Stimulated activated naive B cell treated with anti-CD40 and anti-IgM and Interleukin-4, amounts not matched to agents 10 μg/mL and 1 μg/mL and 100 μg/mL, for 72 hours (primary cell): ENCODE results near the gene SCN8A.
"Not testable (repeated sequence)": the region's sequence is repeated elsewhere in the genome, so short reads cannot be mapped to it uniquely, and the experiment has no call there.

ENCODE experiments used
- ATAC-seq, 2 donors: fragments of 150-1000 bp; cut with Tn5 transposase; replicated peaks; 2 replicates each; pipeline ENCODE4 v1.10.0; 2021; ENCODE audit warnings: moderate library complexity in 1 of 2
- DNase-seq: peaks from one replicate; pipeline ENCODE4 v3.0.0; 2021
- H3K27ac Mint-ChIP-seq: one replicate; pipeline ENCODE4 v1.8.0; 2022; ENCODE audit warnings: mild to moderate bottlenecking, mixed read lengths
- H3K27me3 Mint-ChIP-seq, 2 donors: one replicate each; pipeline ENCODE4 v1.8.0; 2022; ENCODE audit warnings: mixed read lengths in 2 of 2
- H3K36me3 Mint-ChIP-seq, 2 donors: one replicate each; pipeline ENCODE4 v1.8.0; 2022; ENCODE audit warnings: mixed read lengths in 2 of 2, mild to moderate bottlenecking in 1 of 2
- H3K4me1 Mint-ChIP-seq, 2 donors: one replicate each; pipeline ENCODE4 v1.8.0; 2022; ENCODE audit warnings: mixed read lengths in 2 of 2, mild to moderate bottlenecking in 1 of 2
- H3K4me3 Mint-ChIP-seq, 2 donors: one replicate each; pipeline ENCODE4 v1.8.0; 2022; ENCODE audit warnings: mild to moderate bottlenecking in 2 of 2, mixed read lengths in 2 of 2, moderate library complexity in 1 of 2
- H3K9me3 Mint-ChIP-seq, 2 donors: one replicate each; pipeline ENCODE4 v1.8.0; 2022; ENCODE audit warnings: mixed read lengths in 2 of 2, mild to moderate bottlenecking in 1 of 2

Gene SCN8A

GRCh38 chr12:51797301-51797700, 206.3 kb downstream of the SCN8A start:
- no peak overlapping the region for H3K4me3 Mint-ChIP-seq
- no peaks in the 10 kb centered on the region for H3K9me3 Mint-ChIP-seq
- ATAC-seq (no peak), DNase-seq (no peak)
- no peaks in the 10 kb centered on the region for H3K36me3 Mint-ChIP-seq
- H3K27ac Mint-ChIP-seq, result no peak overlapping the region
- no peaks in the 10 kb centered on the region for H3K27me3 Mint-ChIP-seq
- no peaks in the 10 kb centered on the region for H3K4me1 Mint-ChIP-seq

- H3K27ac Mint-ChIP-seq, ATAC-seq, H3K4me1 Mint-ChIP-seq: not testable (repeated sequence)
Measured at GRCh38 chr12:51798051-51798450, 207.0 kb downstream of the SCN8A start.

DNA sequence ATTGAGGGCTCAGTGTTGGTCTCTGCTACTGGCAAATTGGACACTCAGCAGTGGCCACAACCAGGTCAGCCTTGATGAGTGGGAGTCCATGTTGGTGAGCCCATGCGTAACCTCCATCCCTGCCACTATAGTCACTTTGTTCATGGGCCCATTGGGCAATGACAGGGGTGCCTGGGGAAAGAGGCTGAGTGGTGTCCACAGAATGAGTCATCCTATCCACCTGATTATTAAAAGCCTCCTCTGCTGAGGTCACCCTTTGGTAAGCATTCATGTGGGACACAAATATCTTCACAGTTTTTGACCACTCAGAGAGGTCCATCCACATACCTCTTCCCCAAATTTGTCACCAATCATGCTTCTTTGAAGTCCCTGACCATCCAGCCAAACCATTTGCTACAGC, 207.5 kb downstream of the SCN8A start:
- ATAC-seq (no peak), DNase-seq (no peak)
- Mint-ChIP-seq H3K27ac (no peak overlapping the region), H3K9me3 (no peaks in the 10 kb centered on the region), H3K36me3 (no peaks in the 10 kb centered on the region), H3K27me3 (no peaks in the 10 kb centered on the region), H3K4me1 (no peaks in the 10 kb centered on the region), H3K4me3 (no peak overlapping the region)

More at GRCh38 chr12:51798051-51798450, 207.0 kb downstream of the SCN8A start:
- not testable (repeated sequence) for H3K4me3 Mint-ChIP-seq, H3K36me3 Mint-ChIP-seq, H3K9me3 Mint-ChIP-seq, H3K27me3 Mint-ChIP-seq, DNase-seq

GRCh38 chr12:51801027-51801426, 210.0 kb downstream of the SCN8A start:
- ATAC-seq (no peak), DNase-seq (no peak)
- Mint-ChIP-seq H3K36me3 (no peaks in the 10 kb centered on the region), H3K9me3 (no peaks in the 10 kb centered on the region), H3K27me3 (peaks cover 4% of the 10 kb centered on the region in 2 donors), H3K4me3 (no peak overlapping the region), H3K4me1 (no peaks in the 10 kb centered on the region), H3K27ac (no peak overlapping the region)

DNA sequence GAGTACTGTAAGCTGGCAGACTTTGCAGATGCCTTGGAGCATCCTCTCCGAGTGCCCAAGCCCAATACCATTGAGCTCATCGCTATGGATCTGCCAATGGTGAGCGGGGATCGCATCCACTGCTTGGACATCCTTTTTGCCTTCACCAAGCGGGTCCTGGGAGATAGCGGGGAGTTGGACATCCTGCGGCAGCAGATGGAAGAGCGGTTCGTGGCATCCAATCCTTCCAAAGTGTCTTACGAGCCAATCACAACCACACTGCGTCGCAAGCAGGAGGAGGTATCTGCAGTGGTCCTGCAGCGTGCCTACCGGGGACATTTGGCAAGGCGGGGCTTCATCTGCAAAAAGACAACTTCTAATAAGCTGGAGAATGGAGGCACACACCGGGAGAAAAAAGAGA, 215.9 kb downstream of the SCN8A start:
- Mint-ChIP-seq H3K9me3 (no peaks in the 10 kb centered on the region), H3K27me3 (peaks cover 21 to 32% of the 10 kb centered on the region in 2 donors), H3K36me3 (no peaks in the 10 kb centered on the region), H3K27ac (no peak overlapping the region), H3K4me1 (peaks cover 3 to 11% of the 10 kb centered on the region in 2 donors), H3K4me3 (no peak overlapping the region)
- no peak for ATAC-seq
- DNase-seq, result no peak

GRCh38 chr12:51809193-51809592, 218.2 kb downstream of the SCN8A start:
- peaks cover 3 to 11% of the 10 kb centered on the region in 2 donors for H3K4me1 Mint-ChIP-seq
- no peak for ATAC-seq
- no peak for DNase-seq
- H3K4me3 Mint-ChIP-seq, result no peak overlapping the region
- H3K27ac Mint-ChIP-seq, result no peak overlapping the region
- H3K9me3 Mint-ChIP-seq, result no peaks in the 10 kb centered on the region
- H3K36me3 Mint-ChIP-seq, result no peaks in the 10 kb centered on the region
- peaks cover 17 to 37% of the 10 kb centered on the region in 2 donors for H3K27me3 Mint-ChIP-seq

GRCh38 chr12:51811203-51812202, 220.5 kb downstream of the SCN8A start:
- ATAC-seq, result no peak
- Mint-ChIP-seq H3K27ac (no peak overlapping the region), H3K9me3 (no peaks in the 10 kb centered on the region), H3K27me3 (peaks cover 29 to 46% of the 10 kb centered on the region in 2 donors), H3K36me3 (peaks cover 0 to 5% of the 10 kb centered on the region in 2 donors), H3K4me3 (no peak overlapping the region), H3K4me1 (peaks cover 5 to 20% of the 10 kb centered on the region in 2 donors)
- DNase-seq, result no peak

- peaks cover 31 to 48% of the 10 kb centered on the region in 2 donors for H3K27me3 Mint-ChIP-seq
- H3K9me3 Mint-ChIP-seq, result no peaks in the 10 kb centered on the region
- no peak overlapping the region for H3K4me3 Mint-ChIP-seq
- peaks cover 0 to 5% of the 10 kb centered on the region in 2 donors for H3K36me3 Mint-ChIP-seq
- ATAC-seq, result no peak
- no peak for DNase-seq
- H3K4me1 Mint-ChIP-seq, result peaks cover 5 to 20% of the 10 kb centered on the region in 2 donors
- no peak overlapping the region for H3K27ac Mint-ChIP-seq
Measured at GRCh38 chr12:51812871-51813270, 221.8 kb downstream of the SCN8A start.

GRCh38 chr12:51813931-51814310, 222.9 kb downstream of the SCN8A start:
- H3K36me3 Mint-ChIP-seq, result peaks cover 0 to 5% of the 10 kb centered on the region in 2 donors
- peaks cover 27 to 49% of the 10 kb centered on the region in 2 donors for H3K27me3 Mint-ChIP-seq
- DNase-seq (no peak), ATAC-seq (peak in 1 of 2 donors; percentile 45)
- H3K4me1 Mint-ChIP-seq, result peaks cover 5 to 20% of the 10 kb centered on the region in 2 donors
- H3K4me3 Mint-ChIP-seq, result peak overlapping the region in 1 of 2 donors; percentile 72
- H3K27ac Mint-ChIP-seq, result no peak overlapping the region
- H3K9me3 Mint-ChIP-seq, result no peaks in the 10 kb centered on the region

GRCh38 chr12:51814311-51815088, 223.5 kb downstream of the SCN8A start:
- peak overlapping the region; percentile 72 to 78 for H3K4me3 Mint-ChIP-seq

DNA sequence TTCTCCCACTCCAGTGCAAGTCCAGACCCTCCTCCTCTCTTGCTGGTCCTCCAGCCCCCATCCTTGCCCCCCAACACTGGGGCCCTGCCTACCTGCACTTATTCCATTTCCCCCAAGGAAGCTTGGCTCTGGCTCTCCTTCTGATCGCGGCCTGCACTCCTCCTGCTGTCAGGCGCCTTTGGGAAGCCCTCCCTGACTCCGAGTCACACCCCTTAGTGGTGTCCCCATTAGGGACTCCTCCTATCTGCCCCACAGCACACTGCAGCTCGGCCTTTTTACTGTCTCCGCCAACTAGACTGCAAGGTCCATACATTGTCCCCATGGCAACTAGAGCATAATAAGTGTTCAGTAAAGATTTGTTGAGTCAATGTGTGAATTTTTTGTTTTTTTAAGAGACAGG, 224.5 kb downstream of the SCN8A start:
- Mint-ChIP-seq H3K27ac (no peak overlapping the region), H3K9me3 (no peaks in the 10 kb centered on the region), H3K27me3 (peaks cover 27 to 55% of the 10 kb centered on the region in 2 donors), H3K36me3 (peaks cover 0 to 5% of the 10 kb centered on the region in 2 donors), H3K4me1 (peaks cover 9 to 24% of the 10 kb centered on the region in 2 donors), H3K4me3 (peak overlapping the region; percentile 72 to 78)
- no peak for DNase-seq
- no peak for ATAC-seq

More at GRCh38 chr12:51814311-51815088, 223.5 kb downstream of the SCN8A start:
- H3K4me1 Mint-ChIP-seq, result peaks cover 5 to 16% of the 10 kb centered on the region in 2 donors
- H3K27ac Mint-ChIP-seq, result no peak overlapping the region
- H3K36me3 Mint-ChIP-seq, result peaks cover 0 to 5% of the 10 kb centered on the region in 2 donors
- peak; percentile 91 to 92 for ATAC-seq
- no peaks in the 10 kb centered on the region for H3K9me3 Mint-ChIP-seq
- DNase-seq, result peak; percentile 35
- peaks cover 27 to 47% of the 10 kb centered on the region in 2 donors for H3K27me3 Mint-ChIP-seq

- Mint-ChIP-seq H3K9me3 (no peaks in the 10 kb centered on the region), H3K4me1 (peaks cover 6 to 18% of the 10 kb centered on the region in 2 donors), H3K36me3 (peaks cover 0 to 5% of the 10 kb centered on the region in 2 donors), H3K4me3 (no peak overlapping the region), H3K27ac (no peak overlapping the region), H3K27me3 (peaks cover 27 to 55% of the 10 kb centered on the region in 2 donors)
- ATAC-seq (no peak), DNase-seq (no peak)
Measured at GRCh38 chr12:51817027-51817953, 226.3 kb downstream of the SCN8A start.

DNA sequence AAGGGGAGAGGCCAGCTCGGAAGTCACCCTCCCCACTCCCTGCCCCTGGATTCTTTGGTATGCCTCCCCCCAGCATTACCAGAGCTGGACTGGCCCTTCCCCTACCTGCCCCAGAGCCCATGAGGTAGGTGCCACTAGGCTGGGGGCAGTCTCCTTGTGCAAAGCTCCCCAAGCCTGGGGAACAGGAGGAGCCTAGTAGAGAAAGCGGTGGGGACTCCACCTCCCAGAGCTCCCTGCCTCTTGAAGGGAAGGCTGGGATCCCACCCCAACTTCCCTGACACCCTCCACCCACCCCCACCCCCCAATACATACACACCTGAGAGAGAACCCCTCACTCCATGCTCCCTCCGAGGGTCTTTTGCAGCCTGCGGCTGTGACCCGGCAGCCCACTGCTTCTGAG, 227.1 kb downstream of the SCN8A start:
- DNase-seq (no peak), ATAC-seq (no peak)
- Mint-ChIP-seq H3K4me1 (peaks cover 6 to 18% of the 10 kb centered on the region in 2 donors), H3K4me3 (no peak overlapping the region), H3K27ac (no peak overlapping the region), H3K9me3 (no peaks in the 10 kb centered on the region), H3K27me3 (peaks cover 27 to 55% of the 10 kb centered on the region in 2 donors), H3K36me3 (peaks cover 0 to 5% of the 10 kb centered on the region in 2 donors)
